ENCODE data around the gene TMCC1. TPM values are rescaled to one million over a fixed set of nuclear protein-coding genes. Genes with fewer than 3 reads are reported as not detected.

Gene TMCC1
- polyA plus RNA-seq, 1 experiment: 14.4 TPM

GRCh38 chr3:129657261-129658046 lies 236.1 kb downstream of the TMCC1 start:
- ChIA-PET CTCF (interaction anchor here (0.6 kb wide), 1 partner anchor 235 kb away, joined by 3 read pairs; no protein-coding TSS in a partner anchor), POLR2A (no interaction called here)
- DNase-seq (ENCODE audit: low read depth): no peak

GRCh38 chr3:129656659-129657247 lies 236.8 kb downstream of the TMCC1 start:
- ChIA-PET CTCF (interaction anchor here (1.4 kb wide), 1 partner anchor 29 kb away, joined by 4 read pairs; no protein-coding TSS in a partner anchor), POLR2A (no interaction called here)
- no peaks in the 10 kb centered on the region for H3K27me3 ChIP-seq (ENCODE audit: control insufficient read depth, insufficient read depth, low read length)
- no peaks in the 10 kb centered on the region for H3K36me3 ChIP-seq (ENCODE audit: control insufficient read depth, insufficient read depth, low read length)
- no peak overlapping the region for H3K4me3 ChIP-seq (ENCODE audit: low read depth, low read length)
- no peak for DNase-seq (ENCODE audit: low read depth)
- TF ChIP-seq CTCF (IDR thresholded peaks at IDR 0.05; ENCODE audit: insufficient read depth, low read depth, low read length): no peak

More at GRCh38 chr3:129657261-129658046, 236.1 kb downstream of the TMCC1 start:
- no peaks in the 10 kb centered on the region for H3K36me3 ChIP-seq (ENCODE audit: control insufficient read depth, insufficient read depth, low read length)
- TF ChIP-seq CTCF (IDR thresholded peaks at IDR 0.05; ENCODE audit: insufficient read depth, low read depth, low read length): no peak
- no peaks in the 10 kb centered on the region for H3K27me3 ChIP-seq (ENCODE audit: control insufficient read depth, insufficient read depth, low read length)
- H3K4me3 ChIP-seq (ENCODE audit: low read depth, low read length): no peak overlapping the region

GRCh38 chr3:129655291-129655700 lies 238.2 kb downstream of the TMCC1 start:
- Histone ChIP-seq H3K36me3 (ENCODE audit: control insufficient read depth, insufficient read depth, low read length) (no peaks in the 10 kb centered on the region), H3K4me3 (ENCODE audit: low read depth, low read length) (no peak overlapping the region), H3K27me3 (ENCODE audit: control insufficient read depth, insufficient read depth, low read length) (no peaks in the 10 kb centered on the region)
- no peak for DNase-seq (ENCODE audit: low read depth)
- ChIA-PET POLR2A (no interaction called here), CTCF (interaction anchor here (1.1 to 4.1 kb wide), 3 partner anchors 10 to 170 kb away, joined by 3 to 20 read pairs (median 4); no protein-coding TSS in a partner anchor)
- TF ChIP-seq CTCF (IDR thresholded peaks at IDR 0.05; ENCODE audit: insufficient read depth, low read depth, low read length): no peak

- H3K4me3 ChIP-seq (ENCODE audit: low read depth, low read length): no peak overlapping the region
- CTCF ChIA-PET: interaction anchor here (4.1 kb wide), 1 partner anchor 171 kb away, joined by 20 read pairs; no protein-coding TSS in a partner anchor
- peak; percentile 49 for DNase-seq (ENCODE audit: low read depth)
- TF ChIP-seq CTCF (IDR thresholded peaks at IDR 0.05; ENCODE audit: insufficient read depth, low read depth, low read length): no peak
- no peaks in the 10 kb centered on the region for H3K36me3 ChIP-seq (ENCODE audit: control insufficient read depth, insufficient read depth, low read length)
- POLR2A ChIA-PET: no interaction called here
- no peaks in the 10 kb centered on the region for H3K27me3 ChIP-seq (ENCODE audit: control insufficient read depth, insufficient read depth, low read length)
Measured at GRCh38 chr3:129654131-129654530, 239.4 kb downstream of the TMCC1 start.

- H3K4me3 ChIP-seq (ENCODE audit: low read depth, low read length): no peak overlapping the region
- TF ChIP-seq CTCF (IDR thresholded peaks at IDR 0.05; ENCODE audit: insufficient read depth, low read depth, low read length): no peak
- CTCF ChIA-PET: interaction anchor here (4.1 kb wide), 1 partner anchor 172 kb away, joined by 20 read pairs; no protein-coding TSS in a partner anchor
- DNase-seq (ENCODE audit: low read depth): no peak
- POLR2A ChIA-PET: no interaction called here
- no peaks in the 10 kb centered on the region; the same call in 1 of the 2 replicates for H3K27me3 ChIP-seq (ENCODE audit: control insufficient read depth, insufficient read depth, low read length)
- no peaks in the 10 kb centered on the region for H3K36me3 ChIP-seq (ENCODE audit: control insufficient read depth, insufficient read depth, low read length)
Measured at GRCh38 chr3:129653019-129653418, 240.5 kb downstream of the TMCC1 start.
